GM21619 (cell line): ENCODE results near the gene HDAC3.

Source experiments
- ATAC-seq: cut with Tn5 transposase; IDR thresholded peaks from one replicate; pipeline ENCODE4 v1.9.1; 2021; ENCODE audit not compliant: unreplicated experiment

HDAC3 gene

DNA sequence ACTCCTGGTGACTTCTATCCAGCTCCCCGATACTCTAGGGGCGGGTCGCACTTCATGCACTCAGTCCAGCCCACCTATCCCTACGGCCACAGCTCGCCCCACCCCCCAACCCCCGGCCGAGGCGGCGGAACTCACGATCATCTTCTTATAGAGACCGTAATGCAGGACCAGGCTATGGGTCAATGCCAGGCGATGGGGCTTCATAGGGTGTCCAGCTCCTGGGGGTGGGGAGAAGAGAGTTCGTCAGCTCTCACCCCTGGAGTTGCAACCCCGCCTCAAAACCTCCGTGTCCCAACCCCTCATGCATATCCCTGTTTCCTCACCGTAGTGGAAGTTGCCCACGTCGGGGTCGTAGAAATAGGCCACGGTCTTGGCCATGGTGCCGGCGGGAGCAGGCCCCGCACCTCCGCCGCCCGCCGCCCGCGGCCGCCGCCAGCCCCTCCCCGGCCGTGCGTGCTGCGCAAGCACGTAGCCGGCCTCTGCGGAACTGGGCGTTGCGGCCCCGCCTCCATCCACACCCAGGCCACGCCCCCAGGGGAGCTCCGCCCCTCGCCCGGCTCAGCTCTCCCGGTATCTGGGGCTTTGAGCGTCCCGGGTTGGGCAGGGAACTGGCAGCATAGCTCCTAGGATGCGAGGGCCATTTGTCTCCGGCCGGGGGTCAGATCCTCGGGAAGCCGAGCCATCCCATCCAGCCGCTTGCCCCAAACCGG is at the start of gene HDAC3, which contains the start of gene RELL2:
Gene HDAC3, minus strand, starts transcription at position 437 of the 710 bp plus-strand sequence. Its CDS starts 59 bp downstream, at position 378.
Gene RELL2, plus strand, starts transcription at position 585 of the 710 bp plus-strand sequence. CDS start 1,229 bp downstream, outside the sequence.
- ATAC-seq, result peak; percentile 63

DNA sequence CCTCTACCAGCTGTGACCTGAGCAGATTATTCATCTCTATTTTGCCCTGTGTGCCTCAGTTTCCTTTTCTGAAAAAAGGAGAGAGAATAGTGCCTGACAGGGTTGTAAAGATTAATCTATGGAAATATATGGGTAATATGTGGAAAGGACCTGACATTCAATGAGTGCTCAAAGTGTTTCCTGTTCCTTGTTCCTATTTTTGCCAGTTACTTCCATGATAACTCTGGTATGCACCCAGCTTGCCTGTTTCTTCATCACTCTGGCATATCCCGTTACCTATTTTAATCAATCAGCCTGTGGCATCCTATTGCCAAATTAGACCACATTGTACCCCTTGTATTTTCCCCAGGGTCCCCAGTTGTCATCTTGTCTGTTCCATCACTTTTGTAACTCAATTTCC is 48.9 kb upstream of the HDAC3 start:
- no peak for ATAC-seq

DNA sequence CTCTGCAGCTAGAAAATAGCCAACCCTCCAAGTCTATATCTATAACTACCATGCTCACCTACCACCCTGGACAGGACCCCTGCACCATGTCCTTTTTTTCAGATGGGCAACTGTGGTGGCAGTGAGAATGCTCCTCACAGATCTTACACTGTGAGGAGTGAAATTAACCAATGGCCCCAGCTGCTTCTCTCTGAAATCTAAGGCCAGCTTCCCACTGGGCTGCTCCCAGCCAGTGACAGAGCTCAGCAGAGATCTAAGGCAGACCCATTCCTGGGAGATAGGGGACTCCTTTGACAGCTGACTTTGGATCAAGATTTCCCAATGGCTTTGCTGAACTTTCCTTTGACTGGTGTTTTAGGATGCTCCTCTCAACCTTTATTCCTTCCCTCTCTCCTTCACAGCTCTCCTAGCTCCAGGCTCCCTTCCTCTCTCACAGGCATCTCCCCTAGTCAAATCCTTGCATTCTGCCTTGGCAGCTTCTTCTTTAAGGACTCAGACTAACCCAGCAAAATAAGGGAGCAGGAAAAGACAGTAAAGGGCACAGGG is 47.0 kb upstream of the HDAC3 start:
- ATAC-seq, result no peak

DNA sequence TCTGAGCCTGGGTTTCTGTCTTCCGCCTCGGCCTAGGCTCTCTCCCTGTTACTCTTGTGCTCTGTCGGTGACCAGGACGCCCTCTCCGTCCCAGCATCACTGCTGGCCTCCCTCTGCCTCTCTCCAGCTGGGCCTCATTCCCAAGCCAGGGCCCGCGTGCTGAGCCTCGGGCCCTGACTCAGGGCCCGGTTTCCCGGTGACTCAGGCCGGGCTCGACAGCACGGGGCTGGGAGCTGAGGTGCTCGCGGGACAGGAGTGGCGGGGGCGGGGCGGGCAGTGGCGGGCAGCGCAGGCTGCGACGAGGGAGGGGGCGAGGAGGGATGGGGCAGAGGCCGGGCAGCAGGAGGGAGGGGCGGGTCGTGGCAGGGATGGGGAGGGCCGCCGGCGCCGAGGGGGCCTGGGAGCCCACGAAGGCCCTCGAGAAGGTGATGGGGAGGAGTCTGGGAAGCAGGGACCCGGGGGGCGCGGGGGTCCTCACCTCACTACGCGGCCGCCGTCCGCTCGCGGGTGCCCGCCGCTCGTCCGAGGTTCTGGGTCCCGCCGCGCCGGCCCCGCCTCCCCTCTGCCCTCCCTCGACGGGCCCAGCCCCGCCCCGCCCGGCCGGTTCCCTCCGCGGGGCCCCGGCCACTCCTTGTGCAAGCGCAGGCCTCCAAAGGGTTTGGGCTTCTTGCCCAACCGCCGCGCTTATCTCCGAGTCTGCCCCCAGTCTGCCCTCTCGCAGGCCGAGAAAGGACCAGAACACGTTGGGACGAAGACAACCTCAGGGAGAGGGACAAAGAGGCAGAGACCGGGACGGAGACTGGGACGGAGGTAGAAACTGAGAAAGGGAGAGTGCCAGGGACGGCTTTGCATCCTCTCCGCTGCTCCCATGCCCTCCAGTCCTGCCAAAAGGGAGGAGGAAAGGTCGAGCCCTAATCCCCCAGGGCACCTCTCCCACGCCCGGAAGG is 45.3 kb upstream of the HDAC3 start, which contains the start of gene ARAP3:
Gene ARAP3, minus strand, starts transcription at position 536 of the 947 bp plus-strand sequence. CDS start 1,744 bp downstream, outside the sequence.
- no peak for ATAC-seq

DNA sequence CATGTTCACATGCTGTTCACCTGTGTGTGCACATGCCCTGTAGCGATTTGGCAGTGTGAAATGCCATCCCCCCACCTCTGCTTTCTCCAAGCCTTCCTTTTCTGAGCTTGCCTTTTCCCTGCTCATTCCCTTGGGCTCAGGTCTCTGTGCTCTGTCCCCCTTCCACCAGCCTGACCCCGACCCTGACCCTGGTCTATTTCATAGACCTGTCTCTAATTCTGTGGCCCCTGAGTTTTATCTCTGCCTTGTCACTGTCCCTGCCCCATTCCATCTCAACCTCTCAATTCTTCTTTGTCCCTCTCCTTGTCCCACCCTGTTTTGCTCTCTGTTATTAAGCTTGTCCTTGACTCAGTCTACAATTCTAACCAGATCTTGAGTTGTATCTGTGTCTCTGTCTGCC is 44.6 kb upstream of the HDAC3 start:
- ATAC-seq, result no peak

DNA sequence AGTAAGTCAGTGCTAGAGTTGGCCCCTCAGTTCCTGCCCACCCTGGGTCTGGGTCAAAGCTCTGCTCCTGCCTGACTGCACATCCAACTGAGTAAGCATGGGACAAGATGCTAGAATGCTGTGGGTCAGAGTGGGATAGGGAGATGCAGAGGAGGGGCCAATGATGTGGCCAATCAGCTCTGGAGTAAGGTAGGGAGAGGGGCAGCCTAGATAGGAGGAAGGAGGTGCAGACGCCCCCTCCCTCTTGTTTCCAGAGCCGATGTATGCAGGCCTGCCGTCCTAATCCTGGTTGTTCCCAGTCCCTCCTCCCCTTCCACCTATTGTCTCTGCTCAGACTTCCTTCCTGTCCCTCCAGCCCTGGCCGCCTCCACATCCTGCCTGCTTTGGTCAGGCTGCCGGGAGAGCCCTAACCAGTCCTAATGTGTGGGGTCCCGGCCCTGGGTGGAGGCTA is 44.1 kb upstream of the HDAC3 start:
- ATAC-seq, result no peak

DNA sequence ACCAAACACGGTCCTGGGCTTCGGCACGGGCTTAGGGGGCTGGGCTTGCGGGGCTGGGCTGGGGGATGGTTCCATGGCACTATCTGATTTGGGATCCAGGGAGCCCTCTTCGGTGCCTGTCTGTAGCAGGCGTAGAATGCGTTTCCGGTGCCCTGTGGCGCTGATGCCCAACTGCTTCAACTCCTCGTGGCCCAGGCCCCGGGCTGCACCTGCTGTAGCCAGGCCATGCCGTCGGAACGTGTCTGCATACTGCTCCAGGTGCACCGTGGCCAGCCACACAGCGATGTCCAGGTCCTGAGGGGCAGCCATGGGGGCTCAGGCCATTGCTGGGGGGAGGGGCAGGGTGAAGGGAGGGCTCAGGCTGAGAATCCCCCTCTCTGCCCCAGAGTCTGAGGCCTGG is 43.5 kb upstream of the HDAC3 start:
- no peak for ATAC-seq

DNA sequence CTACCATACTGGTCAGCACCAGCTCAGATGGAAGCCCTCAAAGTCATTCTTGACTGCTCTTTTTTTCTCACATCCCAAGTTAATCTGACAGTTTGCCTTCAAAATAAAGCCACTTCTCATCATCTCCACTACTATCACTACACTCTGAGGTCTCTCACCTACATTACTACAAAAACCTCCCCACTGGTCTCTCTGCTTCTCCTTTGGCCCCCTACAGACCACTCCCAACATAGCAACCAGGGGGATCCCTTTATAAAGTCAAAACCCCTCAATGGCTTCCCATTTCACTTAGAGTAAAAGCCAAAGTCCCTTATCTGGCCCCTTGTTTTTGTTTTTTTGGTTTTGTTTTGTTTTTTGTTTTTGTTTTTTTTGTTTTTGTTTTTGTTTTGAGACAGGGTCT is 40.8 kb upstream of the HDAC3 start:
- ATAC-seq, result no peak

DNA sequence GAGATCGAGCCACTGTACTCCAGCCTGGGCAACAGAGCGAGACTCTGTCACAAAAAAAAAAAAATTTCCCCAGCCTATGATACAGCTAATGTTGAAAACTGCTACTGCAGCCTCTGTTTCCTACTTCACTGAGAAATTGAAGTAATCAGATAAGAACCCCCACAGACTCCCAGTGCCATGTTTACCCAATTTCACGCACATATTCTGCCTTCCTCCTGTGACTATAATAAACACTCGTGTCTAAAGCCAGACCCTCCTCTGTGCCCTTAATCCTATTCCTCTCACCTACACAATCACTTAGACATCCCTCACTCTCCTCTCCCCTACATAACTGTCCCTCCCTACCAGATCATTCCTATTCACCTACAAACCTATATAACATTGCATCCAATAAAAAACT is 39.0 kb upstream of the HDAC3 start:
- no peak for ATAC-seq

DNA sequence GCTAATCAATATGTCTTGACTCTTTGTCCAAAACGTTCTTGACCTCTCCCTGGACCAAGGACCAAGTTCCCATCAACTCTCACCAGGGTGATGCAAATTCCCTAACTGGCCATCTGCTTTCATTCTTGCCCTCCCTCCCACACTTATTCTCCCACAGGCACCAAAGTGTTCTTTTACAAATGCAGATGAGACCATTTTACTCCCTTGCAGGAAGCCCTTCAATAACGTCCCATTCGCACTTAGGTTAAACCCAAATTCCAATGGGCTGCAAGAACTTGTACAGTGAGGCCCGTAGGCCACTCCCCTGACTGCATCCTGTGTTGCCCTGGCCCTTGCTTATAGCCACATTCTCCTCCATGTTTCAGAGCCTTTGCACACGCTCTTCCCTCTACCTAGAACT is 38.1 kb upstream of the HDAC3 start:
- ATAC-seq, result no peak

DNA sequence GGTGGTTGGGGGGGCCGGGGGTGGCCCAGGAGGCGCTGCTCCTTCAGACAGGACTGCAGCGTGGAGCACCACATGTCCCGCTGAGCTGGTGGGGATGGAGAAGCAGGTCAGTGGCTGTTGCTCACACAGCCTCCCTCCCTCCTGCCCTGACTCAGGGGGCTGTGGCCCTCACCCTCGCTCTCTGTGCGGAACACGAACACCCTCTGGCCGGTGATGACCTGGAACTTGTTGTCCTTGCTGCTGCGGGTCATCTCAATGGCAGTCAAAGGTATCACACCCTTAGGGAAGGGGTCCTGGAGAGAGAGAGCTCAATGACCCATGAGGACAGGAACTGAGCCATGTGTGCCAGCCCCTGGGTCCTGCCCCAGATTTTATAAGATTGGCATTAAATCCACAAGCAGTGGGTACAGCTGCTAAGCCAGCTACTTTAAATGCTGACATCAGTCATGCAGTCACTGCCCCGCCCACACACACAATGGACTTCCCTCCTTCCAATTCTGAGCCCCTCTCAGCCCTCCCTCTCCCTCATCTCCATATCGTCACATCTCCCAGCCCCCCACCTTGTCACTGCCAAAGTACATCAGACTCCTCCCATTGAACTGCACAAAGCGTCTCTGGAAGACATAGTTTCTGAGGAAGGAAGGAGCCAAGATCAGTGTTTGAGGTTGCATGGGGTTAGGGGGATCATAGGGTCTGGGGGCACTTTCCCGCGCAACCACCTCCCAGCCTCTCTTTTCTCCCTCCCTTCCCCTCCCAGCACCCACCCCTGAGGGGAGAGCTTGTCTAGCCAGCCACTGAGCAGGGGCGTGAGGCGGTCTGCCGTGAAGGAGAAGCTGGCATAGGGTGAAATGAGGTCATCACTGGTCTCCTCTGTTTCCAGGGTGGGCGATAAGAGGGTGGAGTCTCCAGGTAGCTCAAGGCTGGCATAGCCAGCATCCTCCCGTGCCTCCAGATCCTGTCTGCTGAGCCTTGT is 36.5 kb upstream of the HDAC3 start:
- ATAC-seq, result no peak

DNA sequence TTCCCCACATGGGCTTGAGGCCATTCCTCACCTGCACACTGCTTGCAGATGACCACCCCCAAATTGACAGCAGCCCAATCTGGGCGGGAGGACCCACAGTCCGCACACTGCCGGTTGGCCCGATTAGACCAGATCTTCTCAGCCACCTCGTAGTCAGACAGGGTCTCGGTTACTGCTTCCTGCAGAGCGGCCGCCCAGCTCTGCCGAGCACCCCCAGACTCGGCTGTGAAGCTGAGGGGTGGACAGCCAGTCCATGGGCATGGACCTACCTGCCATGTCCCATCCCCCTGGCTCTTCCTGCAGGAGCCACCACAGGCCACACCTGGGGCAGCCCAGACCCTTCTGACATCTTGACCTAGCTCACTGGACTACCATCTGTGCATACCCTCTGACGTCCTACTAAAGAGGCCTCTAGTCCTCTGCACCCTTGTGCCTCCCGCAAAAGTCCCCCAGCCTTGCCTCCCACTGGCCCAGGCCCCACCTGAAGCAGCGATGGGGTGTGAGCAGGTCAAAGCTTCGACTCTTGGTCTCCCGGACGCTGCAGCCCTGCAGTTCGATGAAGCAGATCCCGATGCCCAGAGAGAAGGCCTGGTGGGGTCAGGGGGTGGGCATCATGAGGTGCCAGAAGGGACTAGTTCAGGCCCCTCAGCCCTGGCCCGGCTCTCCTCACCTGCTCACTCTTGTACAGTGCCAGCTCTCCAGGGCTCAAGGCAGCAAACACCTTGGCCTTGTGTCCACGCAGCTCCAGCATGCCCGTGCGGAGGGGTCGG is 35.6 kb upstream of the HDAC3 start:
- ATAC-seq, result no peak

DNA sequence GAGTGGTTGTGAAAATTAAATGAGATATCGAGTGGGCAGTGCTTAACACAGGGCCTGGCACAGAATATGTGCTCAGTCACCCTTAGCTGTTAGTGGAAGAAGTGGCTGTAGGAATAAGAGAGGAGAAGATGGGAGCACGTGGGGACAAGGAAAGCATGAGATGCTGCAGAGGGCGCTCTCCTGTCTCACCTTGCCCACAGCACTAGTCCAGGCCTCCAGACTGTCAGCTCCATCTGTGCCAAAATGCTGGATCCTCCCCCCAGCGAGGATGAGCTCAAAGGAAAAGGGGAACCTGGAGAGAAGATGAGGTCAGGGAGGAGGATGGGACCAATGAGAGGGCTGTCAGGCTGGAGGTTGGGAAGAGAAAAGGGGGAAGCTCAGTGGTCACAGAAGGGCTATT is 32.9 kb upstream of the HDAC3 start:
- ATAC-seq, result no peak

DNA sequence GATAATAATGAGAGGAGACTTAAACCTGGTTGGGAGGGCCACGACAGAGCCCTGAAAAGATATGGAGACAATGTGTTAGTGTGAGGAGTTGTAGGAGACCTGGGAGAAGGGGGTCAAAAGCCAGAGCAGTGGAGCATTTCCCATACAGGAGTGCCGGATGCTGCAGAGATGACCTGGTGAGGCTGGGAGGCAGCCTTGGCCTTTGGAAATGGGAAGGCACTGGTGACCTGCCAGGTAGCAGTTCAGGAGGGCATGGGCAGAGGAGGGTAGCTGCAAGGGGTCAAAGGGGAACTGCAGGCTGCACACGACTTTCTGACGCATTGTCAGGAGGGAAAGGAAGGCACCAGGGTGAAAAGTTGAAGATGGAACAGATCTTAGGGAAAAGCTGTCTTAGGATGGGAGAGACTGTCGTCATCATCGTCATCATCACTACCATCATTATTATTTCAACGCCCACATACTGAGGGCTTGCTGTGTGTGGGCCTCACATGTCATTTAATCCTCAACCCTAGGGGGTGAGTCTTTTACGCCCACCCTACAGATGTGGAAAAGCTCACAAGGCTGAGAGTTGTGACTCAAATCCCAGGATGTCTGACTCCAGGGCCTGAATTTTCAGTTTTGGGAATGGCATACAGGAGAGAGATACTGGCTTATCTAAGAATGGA is 32.1 kb upstream of the HDAC3 start:
- ATAC-seq, result no peak

DNA sequence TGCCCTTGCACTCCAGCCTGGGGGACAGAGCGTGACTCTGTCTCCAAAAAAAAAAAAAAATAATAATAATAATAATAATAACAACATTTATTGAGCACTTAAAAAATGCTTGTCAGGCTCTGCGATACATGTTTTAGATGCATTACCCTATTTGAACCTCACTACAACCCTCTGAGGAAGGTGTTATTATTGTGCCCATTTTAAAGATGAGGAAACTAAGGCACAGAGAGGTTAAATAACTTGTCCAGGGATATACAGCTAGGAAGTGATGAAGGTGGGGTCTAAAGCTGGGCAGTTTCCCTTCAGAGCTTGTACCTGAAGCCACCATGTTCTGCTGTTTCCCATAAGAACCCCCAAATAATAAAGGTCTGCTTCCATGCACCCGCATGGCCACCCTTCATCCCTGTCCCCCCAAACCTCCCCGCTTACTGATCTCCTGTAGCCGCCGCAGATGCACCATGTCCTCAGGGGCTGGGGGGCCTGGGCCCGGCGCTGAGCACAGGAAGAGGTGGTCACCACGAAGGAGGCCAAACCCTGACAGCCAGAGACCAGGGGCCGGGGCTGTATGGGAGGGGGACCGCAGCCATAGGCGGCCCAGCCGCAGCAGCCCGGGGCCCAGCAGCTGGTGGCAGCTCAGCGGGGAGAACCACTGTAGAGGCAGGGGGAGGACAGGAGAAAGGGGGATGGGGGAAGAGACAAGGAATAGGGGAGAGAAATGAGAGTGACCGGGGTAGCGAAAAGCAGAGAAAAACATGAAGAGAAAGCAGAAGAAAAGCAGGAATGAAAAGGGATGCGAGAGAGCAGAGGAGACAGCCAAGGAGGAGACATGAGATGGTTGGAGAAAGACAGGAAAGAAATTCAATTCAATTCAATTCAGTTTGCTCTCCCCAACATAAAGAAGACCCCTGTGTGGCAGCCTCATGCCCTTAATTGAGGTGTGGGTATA is 29.6 kb upstream of the HDAC3 start:
- ATAC-seq, result no peak

DNA sequence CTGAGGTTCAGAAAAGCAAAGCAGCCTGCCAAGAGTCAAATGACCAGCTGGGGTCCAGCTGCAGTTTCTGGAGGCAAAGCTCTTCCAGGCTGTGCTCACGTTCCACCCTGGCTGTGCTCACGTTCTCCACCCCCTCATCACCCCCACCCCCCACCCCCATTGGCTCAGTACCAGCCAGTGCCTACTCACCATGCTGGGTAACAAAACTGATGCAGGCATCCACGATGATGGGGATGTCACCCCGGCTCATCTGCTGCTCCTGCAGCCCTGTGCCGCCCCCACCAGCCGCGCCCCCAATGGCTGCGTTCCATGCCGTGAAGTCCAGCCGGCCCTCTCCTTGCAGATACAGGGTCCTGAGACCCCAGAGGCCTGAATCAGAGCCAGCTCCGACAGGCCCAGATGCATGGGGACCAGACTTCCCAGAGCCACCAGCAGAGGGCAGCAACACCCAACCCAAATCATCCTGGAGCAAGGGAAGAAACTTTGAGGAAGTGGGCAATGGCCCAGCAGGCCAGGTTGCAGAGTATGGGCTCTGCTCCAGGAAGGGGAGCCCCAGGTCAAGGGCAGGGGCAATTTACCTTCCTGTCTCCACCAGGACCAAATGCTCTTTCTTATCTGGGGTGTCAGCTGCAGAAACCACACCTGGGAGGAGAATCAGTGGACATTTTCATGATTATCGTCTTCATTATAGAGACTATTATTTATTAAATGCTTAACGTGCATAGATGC is 28.2 kb upstream of the HDAC3 start:
- ATAC-seq, result peak; percentile 96

DNA sequence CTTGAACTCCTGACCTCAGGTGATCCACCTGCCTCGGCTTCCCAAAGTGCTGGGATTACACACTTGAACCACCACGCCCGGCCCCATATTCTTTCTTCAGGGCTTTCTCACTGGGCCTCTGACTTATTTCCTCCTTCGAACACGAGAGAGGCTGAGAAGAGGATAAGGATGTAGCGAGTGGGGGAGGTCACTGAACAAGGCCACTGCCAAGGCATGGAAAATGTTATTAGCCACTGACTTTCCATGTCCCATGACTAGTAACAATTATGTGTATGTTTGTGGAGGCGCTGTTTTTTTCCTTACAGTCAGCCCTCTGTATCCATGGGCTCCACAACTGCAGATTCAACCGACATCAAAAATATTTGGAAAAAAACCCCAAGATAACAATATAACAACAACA is 26.9 kb upstream of the HDAC3 start:
- no peak for ATAC-seq
